Neural cell (in vitro differentiated cells): Measurements from ENCODE around the gene COL4A1. TPM values are rescaled to one million over a fixed set of nuclear protein-coding genes. Genes with fewer than 3 reads are reported as not detected.

Experiments used
- H2AFZ ChIP-seq: fragments of 200-600, 300-800 bp; sonication (generic), shearing (Covaris generic); 2 replicates; pipeline ENCODE4 v1.6.0; 2014; ENCODE audit warnings: low read depth, mild to moderate bottlenecking, antibody characterized with exemption, low read length, moderate library complexity
- H3F3A ChIP-seq: fragments of 200-600 bp; shearing (Covaris generic); 2 replicates; pipeline ENCODE4 v1.6.1; 2016; ENCODE audit warnings: mild to moderate bottlenecking, moderate library complexity, mixed read lengths, antibody characterized with exemption, low read length; ENCODE audit not compliant: insufficient read depth, poor library complexity, severe bottlenecking
- H3K27ac ChIP-seq: fragments of 200-600, 300-800 bp; sonication (generic), shearing (Covaris generic); 2 replicates; pipeline ENCODE4 v1.5.1; 2014; ENCODE audit warnings: mild to moderate bottlenecking, low read length, moderate library complexity
- H3K27me3 ChIP-seq: fragments of 300-800, 200-600 bp; sonication (generic), shearing (Covaris generic); 2 replicates; pipeline ENCODE4 v1.6.0; 2014; ENCODE audit warnings: mild to moderate bottlenecking, low read depth, low read length, moderate library complexity; ENCODE audit not compliant: insufficient read depth
- H3K36me3 ChIP-seq: fragments of 300-800, 200-600 bp; sonication (generic), shearing (Covaris generic); 2 replicates; pipeline ENCODE4 v1.5.1; 2014; ENCODE audit warnings: mild to moderate bottlenecking, antibody characterized with exemption, low read length, moderate library complexity; ENCODE audit not compliant: insufficient read depth
- H3K4me2 ChIP-seq: fragments of 300-800, 200-600 bp; sonication (generic), shearing (Covaris generic); 2 replicates; pipeline ENCODE4 v1.6.0; 2014; ENCODE audit warnings: mild to moderate bottlenecking, low read length
- H3K4me3 ChIP-seq: fragments of 300-800, 200-600 bp; sonication (generic), shearing (Covaris generic); 2 replicates; pipeline ENCODE4 v1.5.1; 2014; ENCODE audit warnings: mild to moderate bottlenecking, low read length, moderate library complexity
- H3K79me2 ChIP-seq: fragments of 200-600 bp; shearing (Covaris generic); replicated peaks from 2 replicates; pipeline ENCODE4 v1.6.0; 2014; ENCODE audit warnings: mild to moderate bottlenecking, low read length, moderate library complexity; ENCODE audit not compliant: insufficient read depth
- H3K9ac ChIP-seq: fragments of 300-800, 200-600 bp; sonication (generic), shearing (Covaris generic); 2 replicates; pipeline ENCODE4 v1.6.1; 2016; ENCODE audit warnings: mild to moderate bottlenecking, low read length, mixed read lengths
- H3K9me2 ChIP-seq: fragments of 200-600 bp; shearing (Covaris generic); 2 replicates; pipeline ENCODE4 v1.6.1; 2016; ENCODE audit warnings: mild to moderate bottlenecking, low read length, mixed read lengths; ENCODE audit not compliant: insufficient read depth
- H3K9me3 ChIP-seq: fragments of 200-600, 300-800 bp; sonication (generic), shearing (Covaris generic); 2 replicates; pipeline ENCODE4 v1.6.1; 2016; ENCODE audit warnings: mild to moderate bottlenecking, mixed run types, low read length, moderate library complexity, mixed read lengths
- H4K20me1 ChIP-seq: fragments of 200-600 bp; shearing (Covaris generic); 2 replicates; pipeline ENCODE4 v1.6.1; 2016; ENCODE audit warnings: mild to moderate bottlenecking, mixed run types; ENCODE audit not compliant: insufficient read depth
- EP300 ChIP-seq: fragments of 450-650 bp; conservative IDR thresholded peaks from 2 replicates; pipeline ENCODE4 v1.6.1; 2014; ENCODE audit warnings: antibody characterized with exemption, mild to moderate bottlenecking, moderate library complexity; ENCODE audit not compliant: poor library complexity, severe bottlenecking
- EZH2 ChIP-seq: fragments of 200-600, 300-800 bp; shearing (Covaris generic), sonication (generic); IDR thresholded peaks from 2 replicates; pipeline ENCODE4 v1.6.1; 2014; ENCODE audit warnings: antibody characterized with exemption, low read length, borderline replicate concordance, mild to moderate bottlenecking; ENCODE audit not compliant: insufficient read depth, poor library complexity, severe bottlenecking
- MXI1 ChIP-seq: fragments of 450-650 bp; conservative IDR thresholded peaks from 2 replicates; pipeline ENCODE4 v1.6.1; 2014; ENCODE audit warnings: antibody characterized with exemption, mild to moderate bottlenecking; ENCODE audit not compliant: poor library complexity, severe bottlenecking
- POLR2AphosphoS5 ChIP-seq: IDR thresholded peaks from 2 replicates; pipeline ENCODE4 v1.6.1; 2012
- RAD21 ChIP-seq: fragments of 450-650 bp; conservative IDR thresholded peaks from 2 replicates; pipeline ENCODE4 v1.6.1; 2014; ENCODE audit warnings: antibody characterized with exemption, mild to moderate bottlenecking, moderate library complexity
- SMC3 ChIP-seq: fragments of 450-650 bp; conservative IDR thresholded peaks from 2 replicates; pipeline ENCODE4 v1.6.1; 2014; ENCODE audit warnings: antibody characterized with exemption, mild to moderate bottlenecking, moderate library complexity; ENCODE audit not compliant: poor library complexity
- TAF1 ChIP-seq: IDR thresholded peaks from 2 replicates; pipeline ENCODE4 v1.6.1; 2012; ENCODE audit warnings: low read depth
- polyA plus RNA-seq: library from polyadenylated mRNA; depleted of rRNA; stranded (reverse); fragments of >200 nt; gene quantifications from 2 replicates; pipeline ENCODE4 v1.2.3, GENCODE V29; 2014
- TF ChIP-seq, protein P1 (sequence below): fragments of 450-650 bp; IDR thresholded peaks from 2 replicates; pipeline ENCODE4 v1.5.1; 2014; ENCODE audit warnings: antibody characterized with exemption, mild to moderate bottlenecking, moderate library complexity; ENCODE audit not compliant: poor library complexity, severe bottlenecking
- TF ChIP-seq, protein P2 (sequence below): IDR thresholded peaks from 2 replicates; pipeline ENCODE4 v1.6.1; 2012; ENCODE audit warnings: borderline replicate concordance

The COL4A1 gene
- polyA plus RNA-seq, 1 donor from 2014 or later, result 13.1 TPM

DNA sequence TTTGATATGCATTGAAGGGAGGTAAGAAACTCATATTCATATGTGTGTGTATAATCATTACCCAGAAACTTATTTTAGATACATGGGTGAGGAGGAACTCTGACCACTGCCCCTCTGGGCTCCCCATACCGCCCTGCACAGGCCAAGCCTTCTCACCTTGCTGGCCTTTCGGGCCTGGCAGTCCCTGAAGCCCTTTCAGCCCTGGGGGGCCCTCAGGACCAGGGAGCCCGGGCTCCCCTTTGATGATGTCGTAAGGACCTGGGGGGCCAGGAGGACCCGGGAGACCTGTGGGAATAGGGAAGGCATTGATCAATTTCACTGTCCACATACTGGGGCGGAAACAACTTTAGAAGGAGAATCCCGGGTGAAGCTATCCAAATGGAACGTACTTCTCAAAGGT is 142.3 kb downstream of the COL4A1 start:
- no peak overlapping the region for H3K4me2 ChIP-seq
- no peak overlapping the region for H2AFZ ChIP-seq
- H4K20me1 ChIP-seq, result no peaks in the 10 kb centered on the region
- no peaks in the 10 kb centered on the region for H3K79me2 ChIP-seq
- H3K4me3 ChIP-seq, result no peak overlapping the region
- no peak overlapping the region for H3K27ac ChIP-seq
- no peaks in the 10 kb centered on the region for H3K27me3 ChIP-seq
- TF ChIP-seq, protein P1, sequence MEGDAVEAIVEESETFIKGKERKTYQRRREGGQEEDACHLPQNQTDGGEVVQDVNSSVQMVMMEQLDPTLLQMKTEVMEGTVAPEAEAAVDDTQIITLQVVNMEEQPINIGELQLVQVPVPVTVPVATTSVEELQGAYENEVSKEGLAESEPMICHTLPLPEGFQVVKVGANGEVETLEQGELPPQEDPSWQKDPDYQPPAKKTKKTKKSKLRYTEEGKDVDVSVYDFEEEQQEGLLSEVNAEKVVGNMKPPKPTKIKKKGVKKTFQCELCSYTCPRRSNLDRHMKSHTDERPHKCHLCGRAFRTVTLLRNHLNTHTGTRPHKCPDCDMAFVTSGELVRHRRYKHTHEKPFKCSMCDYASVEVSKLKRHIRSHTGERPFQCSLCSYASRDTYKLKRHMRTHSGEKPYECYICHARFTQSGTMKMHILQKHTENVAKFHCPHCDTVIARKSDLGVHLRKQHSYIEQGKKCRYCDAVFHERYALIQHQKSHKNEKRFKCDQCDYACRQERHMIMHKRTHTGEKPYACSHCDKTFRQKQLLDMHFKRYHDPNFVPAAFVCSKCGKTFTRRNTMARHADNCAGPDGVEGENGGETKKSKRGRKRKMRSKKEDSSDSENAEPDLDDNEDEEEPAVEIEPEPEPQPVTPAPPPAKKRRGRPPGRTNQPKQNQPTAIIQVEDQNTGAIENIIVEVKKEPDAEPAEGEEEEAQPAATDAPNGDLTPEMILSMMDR, result no peak
- no peak overlapping the region for H3K9ac ChIP-seq
- no peaks in the 10 kb centered on the region for H3F3A ChIP-seq
- no peaks in the 10 kb centered on the region for H3K36me3 ChIP-seq
- no peaks in the 10 kb centered on the region for H3K9me2 ChIP-seq
- H3K9me3 ChIP-seq, result no peaks in the 10 kb centered on the region

DNA sequence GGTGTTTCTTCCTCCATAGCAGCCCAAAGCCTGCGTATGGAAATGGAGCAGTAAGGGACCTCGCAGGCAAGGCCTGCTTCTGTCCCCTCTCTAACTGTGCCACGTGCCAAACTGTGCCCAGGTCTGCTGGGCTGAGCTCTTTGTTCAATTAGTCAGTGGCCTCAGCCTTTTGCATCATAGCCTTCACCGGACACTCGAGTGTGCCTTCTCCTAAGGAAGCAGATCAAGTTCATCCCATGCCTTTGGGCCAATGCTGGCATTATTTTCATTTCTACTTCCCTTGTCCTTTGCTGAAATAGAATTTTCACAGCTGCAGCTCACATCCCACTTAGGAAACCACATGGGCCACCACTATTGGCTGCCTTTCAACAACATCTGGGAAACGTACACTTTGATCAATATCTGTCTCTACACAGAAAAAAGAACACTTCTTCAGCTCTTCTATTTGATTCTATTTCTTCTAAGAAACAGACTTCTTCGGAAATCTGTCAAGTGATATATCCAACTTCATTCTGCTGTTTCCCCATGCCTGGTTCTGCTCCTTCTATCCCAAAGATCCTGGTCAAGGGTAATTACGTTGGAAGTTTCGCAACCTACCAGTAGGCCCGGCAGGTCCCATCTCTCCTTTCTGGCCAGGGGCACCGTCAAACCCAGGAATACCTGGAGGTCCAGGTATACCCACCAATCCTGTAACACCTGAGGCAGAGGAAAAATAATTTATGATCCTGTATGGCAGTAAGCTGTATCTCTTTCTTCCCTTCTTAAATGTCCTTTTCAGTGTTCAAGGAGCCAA is 143.9 kb downstream of the COL4A1 start:
- Histone ChIP-seq H3K4me2 (no peak overlapping the region), H3K27ac (no peak overlapping the region), H3K27me3 (no peaks in the 10 kb centered on the region), H3K9me3 (no peaks in the 10 kb centered on the region), H3K9ac (no peak overlapping the region), H3K79me2 (no peaks in the 10 kb centered on the region), H3K9me2 (no peaks in the 10 kb centered on the region), H2AFZ (no peak overlapping the region), H3K4me3 (no peak overlapping the region), H3F3A (no peaks in the 10 kb centered on the region), H4K20me1 (no peaks in the 10 kb centered on the region), H3K36me3 (no peaks in the 10 kb centered on the region)
- TF ChIP-seq SMC3, result no peak
- TF ChIP-seq, protein P2, sequence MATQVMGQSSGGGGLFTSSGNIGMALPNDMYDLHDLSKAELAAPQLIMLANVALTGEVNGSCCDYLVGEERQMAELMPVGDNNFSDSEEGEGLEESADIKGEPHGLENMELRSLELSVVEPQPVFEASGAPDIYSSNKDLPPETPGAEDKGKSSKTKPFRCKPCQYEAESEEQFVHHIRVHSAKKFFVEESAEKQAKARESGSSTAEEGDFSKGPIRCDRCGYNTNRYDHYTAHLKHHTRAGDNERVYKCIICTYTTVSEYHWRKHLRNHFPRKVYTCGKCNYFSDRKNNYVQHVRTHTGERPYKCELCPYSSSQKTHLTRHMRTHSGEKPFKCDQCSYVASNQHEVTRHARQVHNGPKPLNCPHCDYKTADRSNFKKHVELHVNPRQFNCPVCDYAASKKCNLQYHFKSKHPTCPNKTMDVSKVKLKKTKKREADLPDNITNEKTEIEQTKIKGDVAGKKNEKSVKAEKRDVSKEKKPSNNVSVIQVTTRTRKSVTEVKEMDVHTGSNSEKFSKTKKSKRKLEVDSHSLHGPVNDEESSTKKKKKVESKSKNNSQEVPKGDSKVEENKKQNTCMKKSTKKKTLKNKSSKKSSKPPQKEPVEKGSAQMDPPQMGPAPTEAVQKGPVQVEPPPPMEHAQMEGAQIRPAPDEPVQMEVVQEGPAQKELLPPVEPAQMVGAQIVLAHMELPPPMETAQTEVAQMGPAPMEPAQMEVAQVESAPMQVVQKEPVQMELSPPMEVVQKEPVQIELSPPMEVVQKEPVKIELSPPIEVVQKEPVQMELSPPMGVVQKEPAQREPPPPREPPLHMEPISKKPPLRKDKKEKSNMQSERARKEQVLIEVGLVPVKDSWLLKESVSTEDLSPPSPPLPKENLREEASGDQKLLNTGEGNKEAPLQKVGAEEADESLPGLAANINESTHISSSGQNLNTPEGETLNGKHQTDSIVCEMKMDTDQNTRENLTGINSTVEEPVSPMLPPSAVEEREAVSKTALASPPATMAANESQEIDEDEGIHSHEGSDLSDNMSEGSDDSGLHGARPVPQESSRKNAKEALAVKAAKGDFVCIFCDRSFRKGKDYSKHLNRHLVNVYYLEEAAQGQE, result no peak
- TF ChIP-seq, protein P1, result no peak
- TF ChIP-seq MXI1, result no peak
- no peak for TF ChIP-seq RAD21
- TF ChIP-seq EP300, result no peak
- TF ChIP-seq EZH2, result no peak
- TF ChIP-seq TAF1, result no peak
- no peak for TF ChIP-seq POLR2AphosphoS5
